KG1 (cell line): ENCODE data around the gene DNAH9.

Experiments used
- DNase-seq: peaks from one replicate; lab custom pipeline; 2025; lab: John Stamatoyannopoulos, UW

DNAH9 gene

GRCh38 chr17:11840831-11841230 lies 242.6 kb downstream of the DNAH9 start:
- no peak for DNase-seq

DNA sequence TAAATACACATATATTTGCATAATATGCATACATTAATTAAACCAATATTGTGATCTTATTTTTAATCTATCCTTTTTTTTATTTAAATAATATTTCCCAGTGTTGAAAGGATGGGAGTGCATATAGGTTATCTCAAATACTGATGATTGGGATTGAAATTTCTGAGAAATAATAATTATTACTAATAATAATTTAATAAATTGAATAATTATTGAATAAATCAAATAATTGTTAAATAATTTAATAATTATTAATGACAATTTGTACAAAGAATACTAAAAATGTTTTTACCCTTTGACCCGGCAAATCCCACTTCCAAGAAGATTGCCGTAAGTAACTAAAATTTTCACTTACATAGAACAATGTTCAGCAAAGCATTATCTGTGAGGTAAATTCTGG lies 250.1 kb downstream of the DNAH9 start:
- DNase-seq: no peak

- no peak for DNase-seq
Measured at GRCh38 chr17:11852231-11852630, 254.0 kb downstream of the DNAH9 start.

- no peak for DNase-seq
Measured at GRCh38 chr17:11852912-11853311, 254.6 kb downstream of the DNAH9 start.

DNA sequence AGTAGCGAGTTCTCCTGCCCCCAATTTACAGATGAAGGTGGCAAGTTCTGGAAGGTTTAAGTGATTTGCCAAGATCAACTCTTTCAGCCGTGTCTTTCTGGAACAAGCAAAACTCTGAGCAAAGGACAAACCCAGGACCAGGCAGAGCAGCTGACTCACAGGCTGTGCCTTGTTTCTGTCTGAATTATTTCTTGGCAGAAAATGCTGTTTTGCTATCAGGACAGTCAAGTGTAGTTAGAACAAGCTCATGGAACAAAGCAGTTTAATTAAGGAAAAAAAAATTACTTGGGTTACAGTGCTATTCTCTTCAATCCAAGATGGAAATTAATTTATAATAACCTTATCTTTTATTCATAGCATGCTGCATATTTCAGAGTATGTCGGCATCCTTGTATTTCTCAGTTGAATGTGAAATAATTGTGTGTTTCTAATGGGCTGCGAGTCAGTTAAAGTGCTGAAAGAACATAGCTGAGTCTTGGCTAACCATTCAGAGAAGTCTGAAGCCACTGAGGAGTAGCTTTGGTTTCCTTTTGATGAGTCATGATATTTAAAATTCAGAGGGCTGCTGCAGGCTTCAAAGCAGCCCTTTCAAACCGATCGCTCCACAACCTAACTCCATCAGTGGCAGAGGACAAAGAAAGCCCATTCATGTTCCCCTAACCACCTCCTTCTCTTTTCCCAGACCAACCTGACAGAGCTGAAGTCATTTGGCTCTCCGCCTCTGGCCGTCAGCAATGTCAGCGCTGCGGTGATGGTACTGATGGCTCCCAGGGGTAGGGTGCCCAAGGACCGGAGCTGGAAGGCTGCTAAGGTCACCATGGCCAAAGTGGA lies 255.3 kb downstream of the DNAH9 start:
- DNase-seq: no peak

- no peak for DNase-seq
Measured at GRCh38 chr17:11855306-11855705, 257.0 kb downstream of the DNAH9 start.

- no peak for DNase-seq
Measured at GRCh38 chr17:11857006-11857405, 258.7 kb downstream of the DNAH9 start.

- no peak for DNase-seq
Measured at GRCh38 chr17:11869680-11870394, 271.6 kb downstream of the DNAH9 start.

DNA sequence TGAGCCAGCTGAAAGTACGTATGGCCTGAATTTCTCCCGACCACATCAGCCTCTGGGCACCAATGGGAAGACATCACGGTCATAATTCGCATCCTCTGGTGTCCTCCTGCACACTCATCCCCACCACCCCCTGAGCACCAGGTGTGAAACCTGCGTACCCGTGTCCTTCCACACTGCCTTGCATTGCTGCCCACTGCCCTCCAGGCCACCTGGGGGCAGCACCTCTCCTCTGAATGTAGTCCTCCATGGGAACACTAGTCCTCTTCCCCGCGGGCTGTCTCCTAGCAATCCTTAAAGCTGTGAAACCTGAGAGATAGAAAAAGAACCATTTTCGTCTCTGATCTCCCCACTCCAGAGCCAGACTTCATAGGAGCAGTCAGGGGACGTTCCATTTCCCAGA lies 273.5 kb downstream of the DNAH9 start:
- no peak for DNase-seq

DNA sequence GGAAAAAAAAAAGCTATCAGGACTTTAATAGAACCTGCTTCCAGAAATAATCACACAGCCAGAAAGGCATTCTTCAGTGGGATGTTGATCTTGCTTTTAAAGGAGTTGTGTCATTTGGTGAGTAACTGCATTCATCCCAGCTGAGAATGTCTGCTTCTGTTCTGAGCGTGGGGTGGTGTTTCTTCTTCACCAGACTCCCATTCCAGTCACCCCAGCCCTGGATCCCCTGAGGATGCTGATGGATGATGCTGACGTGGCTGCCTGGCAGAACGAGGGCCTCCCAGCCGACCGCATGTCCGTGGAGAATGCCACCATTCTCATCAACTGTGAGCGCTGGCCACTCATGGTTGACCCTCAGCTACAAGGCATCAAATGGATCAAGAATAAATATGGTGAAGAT lies 276.5 kb downstream of the DNAH9 start:
- no peak for DNase-seq

GRCh38 chr17:11880714-11881113 lies 282.4 kb downstream of the DNAH9 start:
- DNase-seq: no peak

DNA sequence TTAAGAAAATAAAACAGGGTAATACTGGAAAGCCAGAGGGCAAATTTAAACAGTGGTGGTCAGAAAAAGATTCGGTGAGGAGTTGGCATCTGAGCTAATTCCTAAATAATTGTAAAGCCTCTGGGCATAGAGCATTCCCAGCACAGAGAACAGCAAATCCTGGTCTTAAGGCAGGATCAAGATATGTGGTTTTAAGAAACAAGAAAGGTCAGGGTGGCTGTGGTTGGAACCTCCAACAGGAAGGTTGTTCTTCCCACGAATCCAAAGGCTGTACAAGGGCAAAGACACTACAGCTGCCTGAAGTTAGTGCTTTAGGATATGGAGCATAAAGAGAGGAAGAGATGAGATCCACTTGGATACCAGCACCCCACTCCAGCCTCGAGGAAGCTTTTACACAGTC lies 284.4 kb downstream of the DNAH9 start:
- no peak for DNase-seq

- no peak for DNase-seq
Measured at GRCh38 chr17:11885051-11885450, 286.8 kb downstream of the DNAH9 start.

- DNase-seq: no peak
Measured at GRCh38 chr17:11889266-11889665, 291.0 kb downstream of the DNAH9 start.

DNA sequence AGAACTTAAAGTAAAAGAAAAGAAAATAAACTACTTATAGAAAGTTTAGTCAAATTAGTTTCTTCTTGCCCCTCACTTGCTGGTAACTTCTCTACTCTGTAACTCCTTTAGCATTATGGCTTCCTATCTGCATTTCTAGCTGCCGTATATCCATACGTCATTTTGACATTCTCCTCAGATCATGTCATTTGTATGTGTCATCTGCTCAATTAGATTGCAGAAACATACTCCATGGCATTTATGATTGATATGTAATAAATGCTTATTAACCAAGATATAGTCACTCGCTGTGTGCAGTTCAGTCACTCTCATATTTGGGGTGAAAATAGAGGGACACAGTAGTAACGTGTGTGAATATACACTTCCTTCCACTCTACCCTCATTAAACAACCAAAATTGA lies 295.6 kb downstream of the DNAH9 start:
- no peak for DNase-seq

GRCh38 chr17:11896199-11896598 lies 297.9 kb downstream of the DNAH9 start:
- no peak for DNase-seq

GRCh38 chr17:11898526-11899235 lies 300.4 kb downstream of the DNAH9 start:
- DNase-seq: no peak

DNA sequence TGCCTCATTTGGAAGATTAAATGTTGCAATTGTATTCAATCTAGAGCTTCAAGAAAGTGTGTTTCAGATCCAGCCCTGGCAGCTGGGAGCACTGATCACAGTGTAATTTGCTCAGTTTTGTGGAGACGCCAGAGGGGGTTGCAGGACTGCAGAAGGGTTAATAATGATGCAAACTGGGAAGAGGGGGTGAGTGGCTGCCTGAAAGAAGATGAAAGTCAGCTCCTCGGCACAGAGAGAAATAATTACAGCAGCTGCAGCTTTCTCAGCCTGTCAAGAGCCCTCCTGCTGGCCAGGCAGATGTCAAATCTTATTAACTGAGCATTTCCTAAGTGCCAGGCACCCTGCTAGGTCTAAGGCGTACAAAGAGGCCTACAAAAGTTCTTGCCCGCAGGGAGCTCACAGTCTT lies 301.3 kb downstream of the DNAH9 start:
- no peak for DNase-seq

GRCh38 chr17:11900041-11900476 lies 301.8 kb downstream of the DNAH9 start:
- no peak for DNase-seq

- DNase-seq: no peak
Measured at GRCh38 chr17:11900655-11901054, 302.4 kb downstream of the DNAH9 start.

- no peak for DNase-seq
Measured at GRCh38 chr17:11901931-11902330, 303.7 kb downstream of the DNAH9 start.

GRCh38 chr17:11908711-11909146 lies 310.5 kb downstream of the DNAH9 start:
- no peak for DNase-seq

DNA sequence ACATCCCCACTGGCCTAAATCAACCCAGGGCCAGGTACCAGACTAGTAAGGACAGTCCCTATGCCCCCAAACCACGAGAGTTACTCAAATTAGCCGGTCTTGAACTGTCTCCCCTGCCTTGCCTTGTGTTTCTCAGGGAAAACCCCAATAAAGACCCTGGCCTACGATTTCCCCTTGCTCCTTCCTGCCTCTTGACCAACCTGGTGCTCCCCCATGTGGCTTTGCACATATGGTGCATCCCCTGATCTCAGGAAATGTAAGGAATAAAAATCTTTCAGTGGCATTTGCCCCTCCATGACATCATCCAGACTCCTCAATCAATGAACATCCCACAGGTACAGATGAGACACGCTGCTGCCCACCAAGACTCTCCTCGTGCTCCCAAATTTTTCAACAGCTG lies 311.1 kb downstream of the DNAH9 start:
- no peak for DNase-seq
